Suppressor macrophage treated with lipopolysaccharide for 1 hour (primary cell): Measurements from ENCODE around the gene TMEM190.

Source experiments
- DNase-seq, 3 donors: peaks; one replicate each; pipeline ENCODE4 v3.0.0-alpha.2; 2020 to 2022

The TMEM190 gene

DNA sequence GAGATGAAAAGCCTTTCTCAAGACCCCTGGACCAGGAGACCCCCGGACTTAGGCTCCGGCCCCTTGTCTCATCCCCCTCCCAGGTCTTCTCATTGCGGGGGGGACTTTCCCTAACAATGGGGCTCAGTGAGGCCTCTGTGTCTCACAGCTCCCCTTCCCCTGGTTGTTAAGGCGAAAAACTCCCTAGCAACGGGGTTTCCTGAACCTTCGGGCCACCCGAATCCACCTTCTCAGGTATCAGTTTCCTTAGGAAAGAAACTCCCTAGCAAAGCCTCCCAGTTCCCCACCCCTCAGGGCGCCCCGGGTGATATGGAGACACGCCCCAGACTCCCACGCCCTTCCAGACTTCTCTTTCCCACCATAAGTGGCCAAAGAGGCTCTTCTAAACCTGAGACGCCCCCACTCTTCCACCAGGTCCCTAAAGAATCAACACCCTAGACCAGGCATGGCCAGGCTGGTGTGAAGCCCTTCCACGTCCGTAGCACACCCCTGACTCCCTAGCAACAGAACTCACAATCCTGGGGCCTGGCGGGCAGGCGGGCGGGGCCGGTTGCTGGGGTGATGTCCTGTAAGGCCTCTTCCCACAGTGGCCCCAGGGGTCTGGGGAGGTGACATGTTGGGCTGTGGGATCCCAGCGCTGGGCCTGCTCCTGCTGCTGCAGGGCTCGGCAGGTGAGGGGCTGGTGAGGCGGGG, at the start of gene TMEM190:
TMEM190 (plus strand) TSS at position 586 of the 693 bp plus-strand sequence; CDS start at position 614, 28 bp downstream.
- no peak for DNase-seq

DNA sequence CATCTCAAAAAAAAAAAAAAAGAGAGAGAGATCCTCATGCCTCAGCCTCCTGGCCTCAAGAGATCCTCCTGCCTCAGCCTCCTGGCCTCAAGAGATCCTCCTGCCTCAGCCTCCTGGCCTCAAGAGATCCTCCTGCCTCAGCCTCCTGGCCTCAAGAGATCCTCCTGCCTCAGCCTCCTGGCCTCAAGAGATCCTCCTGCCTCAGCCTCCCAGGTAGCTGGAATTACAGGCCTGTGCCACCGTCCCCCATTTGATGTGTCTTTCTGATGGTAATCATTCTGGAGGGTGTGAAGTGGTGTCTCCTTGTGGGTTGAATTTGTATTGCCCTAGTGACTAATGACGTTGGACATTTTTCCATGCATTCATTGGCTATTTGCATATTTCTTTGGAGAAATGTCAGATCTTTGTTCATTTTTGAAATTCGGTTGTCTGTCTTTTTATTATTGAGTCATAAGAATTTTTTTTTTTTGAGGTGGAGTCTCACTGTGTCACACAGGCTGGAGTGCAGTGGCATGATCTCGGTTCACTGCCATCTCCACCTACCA, 47.8 kb upstream of the TMEM190 start:
- DNase-seq = peak; percentile 46 to 78 (median 75)

DNA sequence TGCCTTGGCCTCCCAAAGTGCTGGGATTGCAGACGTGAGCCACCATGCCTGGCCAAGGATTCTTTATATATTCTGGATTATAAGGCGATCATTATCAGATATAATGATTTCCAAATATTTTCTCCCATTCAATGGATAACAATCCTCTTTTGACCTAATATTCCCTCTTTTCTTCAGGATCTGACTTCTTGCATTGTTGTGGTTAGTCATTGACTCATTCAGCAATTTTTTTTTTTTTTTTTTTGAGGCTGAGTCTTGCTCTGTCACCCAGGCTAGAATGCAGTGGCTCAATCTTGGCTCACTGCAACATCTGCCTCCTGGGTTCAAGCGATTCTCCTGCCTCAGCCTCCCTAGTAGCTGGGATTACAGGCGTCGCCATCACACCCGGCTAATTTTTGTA, 46.8 kb upstream of the TMEM190 start:
- DNase-seq = peak in 2 of 3 donors; percentile 63 to 65

DNA sequence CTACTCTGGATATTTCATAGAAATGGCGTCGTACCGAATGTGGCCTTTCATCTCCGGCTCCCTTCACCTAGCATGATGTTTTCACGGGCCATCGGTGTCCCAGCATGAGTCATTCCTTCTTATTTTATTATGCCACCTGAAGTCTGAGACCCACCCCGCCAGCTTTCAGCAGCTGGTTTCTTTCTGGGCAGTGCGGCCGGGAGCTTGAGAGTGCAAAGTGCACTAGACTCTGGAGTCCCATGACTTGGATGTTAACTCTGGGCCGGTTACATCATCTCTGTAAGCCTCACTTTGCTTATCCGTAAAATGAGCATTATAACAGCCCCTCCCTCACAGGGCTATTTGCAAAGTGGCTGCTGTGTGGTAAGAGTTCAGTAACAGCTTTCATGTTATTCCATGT, 42.8 kb upstream of the TMEM190 start:
- DNase-seq = no peak

DNA sequence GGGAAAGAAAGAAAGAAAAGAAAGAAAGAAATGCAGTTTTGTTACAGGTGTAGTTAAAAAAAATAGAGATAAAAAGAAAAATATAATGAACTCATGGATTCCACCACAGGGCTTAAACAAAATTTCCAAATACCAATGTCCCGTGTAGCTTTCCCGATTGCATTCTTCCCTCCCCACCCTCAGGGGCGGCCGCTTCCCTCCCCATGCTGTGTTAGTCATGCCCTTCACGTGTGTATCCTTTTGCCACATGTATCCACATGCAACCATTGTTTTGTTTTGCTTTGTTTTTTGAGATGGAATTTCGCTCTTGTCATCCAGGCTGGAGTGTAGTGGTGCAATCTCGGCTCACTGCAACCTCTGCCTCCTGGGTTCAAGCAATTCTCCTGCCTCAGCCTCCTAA, 40.5 kb upstream of the TMEM190 start:
- DNase-seq = peak in 1 of 3 donors; percentile 14

DNA sequence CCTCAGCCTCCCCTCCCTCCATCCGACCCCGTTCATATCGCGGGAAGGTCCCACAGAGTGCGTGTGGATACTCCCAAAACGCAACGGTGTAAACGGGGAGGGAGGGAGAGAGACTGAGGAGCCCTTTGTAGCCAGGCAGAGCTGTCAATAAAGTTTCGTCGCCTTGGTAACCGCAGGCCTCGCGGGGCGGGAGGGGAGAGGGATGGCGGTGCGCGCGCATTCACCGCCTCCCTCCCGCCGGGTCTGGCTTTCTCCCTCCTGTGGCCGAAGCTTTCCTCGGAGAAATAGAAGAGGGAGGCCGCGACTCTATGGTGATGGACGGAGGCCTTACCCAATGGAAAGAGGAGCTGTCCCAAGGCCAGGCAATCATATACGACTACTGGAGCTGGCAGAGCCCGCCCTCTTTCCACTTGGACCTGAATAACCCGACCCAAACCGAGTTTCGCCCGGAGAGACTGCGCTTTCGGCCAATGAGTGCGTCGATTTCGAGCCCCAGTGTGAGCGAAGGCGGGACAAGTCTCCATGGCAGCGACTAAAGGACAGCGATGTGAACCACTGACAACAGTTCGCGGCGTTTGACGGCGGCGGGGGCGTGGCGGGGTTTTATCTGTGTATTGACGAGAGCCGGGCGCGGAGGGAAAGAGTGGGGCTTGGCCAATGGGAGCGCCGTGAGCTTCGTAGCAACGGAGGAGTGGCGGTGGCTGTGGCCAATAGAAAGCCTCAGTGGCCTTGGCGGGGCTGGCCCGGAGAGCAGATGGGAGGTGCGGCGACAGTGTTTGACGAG, 37.3 kb upstream of the TMEM190 start, which contains the start of gene KMT5C:
KMT5C (plus strand) TSS at position 772 of the 784 bp plus-strand sequence. CDS start 2,061 bp downstream, outside the sequence.
- DNase-seq = peak; percentile 100

DNA sequence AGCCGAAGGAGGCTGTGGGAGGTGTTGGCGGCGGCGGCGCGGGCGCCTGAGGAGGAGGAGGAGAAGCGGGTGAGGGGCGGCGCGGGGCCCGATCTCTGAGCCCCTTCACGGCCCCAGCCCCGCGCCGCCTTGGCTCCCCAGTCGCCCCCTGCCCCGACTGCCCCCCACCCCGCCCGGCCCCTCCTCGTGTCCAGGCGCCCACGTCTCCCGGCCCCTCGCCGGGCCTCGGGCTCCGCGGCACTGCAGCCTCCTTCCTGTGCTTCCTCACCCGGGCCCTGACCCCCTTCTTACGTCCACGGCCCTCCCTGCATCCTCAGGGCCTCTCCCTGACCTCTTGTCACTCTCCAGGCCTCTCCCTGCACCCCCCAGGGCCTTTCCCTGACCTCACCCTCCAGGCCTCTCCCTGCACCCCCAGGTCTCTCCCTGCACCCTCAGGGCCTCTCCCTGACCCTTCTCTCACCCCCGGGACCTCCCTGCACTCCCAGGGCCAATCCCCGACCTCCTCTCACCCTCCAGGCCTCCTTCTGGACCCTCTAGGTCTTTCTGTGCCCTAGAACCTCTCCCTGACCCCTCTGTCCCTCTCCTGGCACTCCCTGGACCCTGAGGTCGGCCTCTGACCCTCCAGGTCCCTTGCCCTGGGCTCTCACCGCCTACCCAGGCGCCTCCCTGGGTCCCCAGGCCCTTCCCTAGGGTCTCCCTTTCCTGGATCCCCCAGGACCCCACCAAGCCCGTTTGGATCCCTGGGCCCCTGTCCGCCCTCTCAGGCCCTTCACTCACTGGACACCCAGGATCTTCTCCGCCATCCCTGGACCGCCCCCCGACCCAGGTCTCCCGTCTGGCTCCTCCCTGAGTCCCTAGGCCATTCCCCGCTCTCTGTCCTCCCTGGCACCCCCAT, 36.5 kb upstream of the TMEM190 start:
- DNase-seq = peak; percentile 13 to 75 (median 51)

DNA sequence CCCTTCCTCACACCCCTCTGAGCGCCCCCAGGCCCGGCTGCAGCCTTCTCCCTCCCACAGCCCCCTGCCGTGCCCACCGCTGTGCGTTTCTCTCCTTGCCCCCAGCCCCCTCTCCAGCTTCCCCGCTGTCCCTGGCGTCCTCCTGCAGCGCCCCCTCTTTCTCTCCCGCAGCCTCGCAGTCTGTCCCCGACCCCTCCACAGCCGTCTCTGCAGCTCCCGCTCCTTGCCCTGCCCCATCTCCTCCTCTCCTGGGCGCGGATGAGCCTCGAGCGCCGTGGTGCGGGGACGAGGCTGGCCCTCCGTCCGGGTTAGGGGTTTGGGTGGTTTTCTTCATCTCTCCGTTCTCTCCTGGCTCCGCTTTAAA, 35.9 kb upstream of the TMEM190 start:
- DNase-seq = peak in 2 of 3 donors; percentile 14 to 44

DNA sequence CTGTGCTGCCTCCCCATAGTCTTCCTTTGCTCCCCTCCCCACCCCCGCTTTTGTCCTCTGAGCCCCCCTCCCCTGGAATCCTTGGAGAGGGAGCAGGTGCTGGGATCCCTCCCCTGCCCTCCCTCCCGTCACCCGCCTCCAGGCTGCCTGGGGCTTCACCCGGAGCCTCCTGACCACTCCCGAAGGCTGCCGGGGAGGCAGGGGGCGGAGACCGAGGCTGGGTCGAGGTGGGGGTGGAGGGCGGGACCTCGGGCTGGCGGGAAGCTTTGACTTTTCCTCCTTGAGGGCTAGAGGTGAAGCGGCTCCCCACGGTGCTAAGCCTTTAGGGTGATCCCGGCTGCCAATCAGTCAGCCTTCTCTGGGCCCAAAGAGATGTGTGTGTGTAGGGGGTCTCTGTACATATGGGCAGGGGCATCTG, 35.4 kb upstream of the TMEM190 start:
- peak; percentile 84 to 95 (median 87) for DNase-seq

DNA sequence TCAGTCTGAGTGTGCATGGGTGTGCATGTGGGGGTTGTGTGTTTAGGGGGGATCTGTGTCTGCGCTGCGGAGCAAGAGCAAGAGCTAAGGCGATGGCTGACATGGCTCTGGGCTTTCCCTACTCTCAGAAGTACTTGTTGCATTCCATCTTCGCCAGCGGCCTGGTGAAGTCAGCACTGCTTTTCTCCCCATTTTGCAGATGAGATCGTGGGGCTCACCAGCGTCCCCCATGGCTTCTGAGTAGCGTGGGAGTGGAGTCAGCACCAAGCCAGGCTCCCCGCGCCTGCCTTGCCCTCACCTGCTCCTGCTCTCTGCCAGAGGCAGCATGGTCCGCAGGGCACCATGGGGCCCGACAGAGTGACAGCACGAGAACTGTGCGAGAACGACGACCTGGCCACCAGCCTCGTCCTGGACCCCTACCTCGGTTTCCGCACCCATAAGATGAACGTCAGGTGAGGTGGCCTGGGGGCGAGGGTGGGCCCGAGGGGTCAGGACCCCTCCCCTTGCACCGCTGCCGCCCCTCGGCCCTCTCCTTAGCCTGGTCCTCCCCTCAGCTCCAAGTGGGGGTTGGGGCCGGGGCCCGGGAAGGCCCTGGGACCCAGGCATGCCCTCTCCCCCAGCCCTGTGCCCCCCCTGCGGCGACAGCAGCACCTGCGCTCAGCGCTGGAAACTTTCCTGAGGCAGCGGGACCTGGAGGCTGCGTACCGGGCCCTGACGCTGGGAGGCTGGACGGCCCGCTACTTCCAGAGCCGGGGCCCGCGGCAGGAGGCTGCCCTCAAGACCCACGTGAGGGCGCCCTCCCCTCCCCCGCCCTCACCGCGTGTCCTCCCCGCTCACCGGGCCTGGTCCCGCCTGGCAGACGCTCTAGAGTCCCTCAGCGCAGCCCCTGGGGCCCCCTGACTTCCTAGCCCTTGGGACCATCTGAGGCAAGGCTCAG, 34.8 kb upstream of the TMEM190 start:
- DNase-seq = no peak

DNA sequence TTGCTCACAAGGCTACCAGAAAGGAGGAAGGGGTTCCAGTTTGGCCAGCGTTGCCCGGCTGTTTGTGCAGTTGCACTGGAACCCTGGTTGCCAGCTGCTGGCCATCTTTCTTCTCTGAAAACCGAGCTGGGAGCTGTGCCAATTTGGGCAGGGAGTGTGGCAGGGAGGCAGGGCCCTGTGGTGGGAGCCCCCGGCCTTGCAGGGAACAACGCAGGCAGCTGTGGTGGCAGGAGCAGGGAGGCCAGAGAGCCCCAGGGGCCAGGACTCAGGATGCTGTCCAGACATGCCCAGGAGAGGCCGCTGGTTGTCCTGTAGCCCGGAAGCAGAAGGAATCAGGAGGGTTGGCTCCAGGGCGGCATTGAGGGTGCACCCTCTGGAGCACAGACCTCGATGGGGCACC, 32.2 kb upstream of the TMEM190 start:
- DNase-seq = no peak

DNA sequence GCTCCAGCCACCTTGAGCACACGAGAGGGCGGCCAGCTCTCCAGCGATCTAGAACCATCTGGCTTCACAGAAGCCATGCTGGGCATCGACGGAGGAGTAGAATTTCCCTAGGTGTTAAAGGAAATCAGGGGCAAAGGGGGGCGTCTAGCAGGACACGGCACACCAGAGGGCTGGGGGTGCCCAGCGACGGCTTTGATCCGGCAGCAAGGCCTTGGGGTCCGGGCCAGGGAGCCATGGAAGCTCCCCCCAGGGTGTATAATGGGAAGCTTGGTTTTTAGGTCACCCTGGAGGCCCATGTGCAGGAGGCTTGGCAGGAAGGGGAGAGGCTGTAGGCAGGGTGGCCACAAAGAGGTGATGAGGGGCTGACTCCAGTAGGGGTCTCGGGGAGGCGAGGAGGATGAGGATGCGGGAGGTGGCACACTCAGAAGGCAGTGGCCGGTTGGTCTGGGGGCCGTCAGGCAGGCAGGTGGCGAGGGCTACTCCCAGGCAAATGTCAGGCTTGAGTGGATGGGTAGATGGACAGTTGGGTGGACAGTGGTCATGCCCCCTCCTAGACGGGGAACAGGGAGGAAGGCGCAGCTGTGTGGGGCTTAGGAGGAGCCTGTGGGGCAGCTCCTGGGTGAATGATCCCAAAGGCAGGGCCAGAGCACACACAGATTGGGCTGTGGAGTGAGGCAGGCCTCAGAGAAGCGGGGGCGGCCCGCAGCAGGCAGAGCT, 31.4 kb upstream of the TMEM190 start:
- no peak for DNase-seq

DNA sequence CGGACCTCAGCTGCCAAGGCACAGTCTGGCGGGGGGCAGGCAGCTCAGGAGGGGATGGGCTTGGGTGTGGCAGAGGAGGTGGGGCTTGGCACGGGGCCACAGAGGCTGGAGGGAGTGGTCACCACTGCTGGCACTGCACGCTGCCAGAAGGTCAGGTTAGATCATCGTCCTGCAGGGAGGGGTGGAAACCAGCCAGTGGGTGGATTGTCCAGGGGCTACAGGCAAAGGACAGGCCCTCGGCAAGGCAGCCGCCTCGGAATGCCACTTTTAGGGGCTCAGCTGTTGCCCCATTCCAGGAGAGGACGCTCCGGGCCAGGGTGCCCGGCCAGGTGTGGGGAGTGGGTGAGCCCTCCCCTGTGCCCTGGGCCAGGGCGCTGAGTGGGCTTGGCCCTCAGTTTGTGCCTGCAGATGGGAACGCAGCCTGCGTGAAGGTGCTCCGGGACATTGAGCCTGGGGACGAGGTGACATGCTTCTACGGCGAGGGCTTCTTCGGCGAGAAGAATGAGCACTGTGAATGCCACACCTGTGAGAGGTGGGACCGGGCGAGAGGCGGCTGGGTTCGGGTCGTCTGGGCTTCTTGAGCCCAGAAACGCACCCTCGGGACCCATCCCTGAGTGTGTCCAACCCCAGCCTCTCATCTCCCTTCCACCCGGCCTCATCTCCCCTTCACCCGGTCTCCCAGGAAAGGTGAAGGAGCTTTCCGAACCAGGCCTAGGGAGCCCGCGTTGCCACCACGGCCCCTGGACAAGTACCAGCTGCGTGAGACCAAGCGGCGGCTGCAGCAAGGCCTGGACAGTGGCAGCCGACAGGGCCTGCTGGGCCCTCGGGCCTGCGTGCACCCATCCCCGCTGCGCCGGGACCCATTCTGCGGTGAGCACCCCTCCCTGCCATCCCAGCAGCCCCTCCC, 30.6 kb upstream of the TMEM190 start:
- no peak for DNase-seq

DNA sequence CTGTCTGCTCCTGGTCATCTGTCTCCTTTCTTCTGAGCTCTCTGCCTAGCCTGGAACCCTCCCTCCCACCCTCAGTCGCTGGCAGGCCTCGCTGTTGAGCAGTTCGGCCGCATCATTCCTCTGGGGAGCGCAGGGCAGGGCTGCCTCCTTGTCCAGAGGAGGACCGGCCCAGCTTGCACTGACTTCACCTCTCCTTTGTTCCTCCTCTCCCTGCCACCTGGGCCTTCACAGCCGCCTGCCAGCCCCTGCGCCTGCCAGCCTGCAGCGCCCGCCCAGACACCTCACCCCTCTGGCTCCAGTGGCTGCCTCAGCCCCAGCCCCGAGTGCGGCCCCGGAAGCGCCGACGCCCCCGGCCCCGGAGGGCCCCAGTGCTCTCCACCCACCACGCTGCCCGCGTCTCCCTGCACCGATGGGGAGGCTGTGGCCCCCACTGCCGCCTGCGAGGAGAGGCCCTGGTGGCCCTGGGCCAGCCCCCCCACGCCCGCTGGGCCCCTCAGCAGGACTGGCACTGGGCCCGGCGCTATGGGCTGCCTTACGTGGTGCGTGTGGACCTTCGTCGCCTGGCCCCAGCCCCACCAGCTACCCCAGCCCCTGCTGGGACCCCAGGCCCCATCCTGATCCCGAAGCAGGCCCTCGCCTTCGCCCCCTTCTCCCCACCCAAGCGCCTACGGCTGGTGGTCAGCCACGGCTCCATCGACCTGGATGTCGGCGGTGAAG, 29.7 kb upstream of the TMEM190 start:
- DNase-seq = no peak

DNA sequence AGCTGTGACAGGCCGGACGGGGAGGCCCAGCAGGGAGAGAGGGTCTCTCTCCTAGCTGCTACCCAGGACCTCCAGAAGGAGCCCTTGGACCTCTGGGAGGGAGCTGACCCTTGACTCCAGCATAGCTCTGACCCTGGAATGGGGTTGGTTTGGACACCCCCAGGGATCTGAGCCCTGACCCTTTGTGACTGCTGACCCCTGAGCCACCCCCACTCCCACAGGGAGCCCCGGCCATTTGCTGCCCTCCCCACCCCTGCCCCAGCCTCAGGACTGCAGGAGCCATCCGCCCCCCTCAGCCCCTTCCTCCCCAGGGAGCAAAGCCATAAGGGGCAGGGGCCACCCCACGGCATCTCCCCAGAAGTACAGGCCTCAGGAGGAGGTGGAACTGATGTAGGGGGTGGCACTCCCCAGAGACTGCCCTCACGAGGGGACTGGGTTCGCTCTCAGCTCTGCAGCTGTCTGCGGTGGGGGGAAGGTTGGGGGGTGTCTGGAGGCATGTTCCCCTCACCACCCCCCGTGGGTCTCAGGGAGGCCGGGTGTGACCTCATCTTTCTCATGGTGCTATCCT, 29.1 kb upstream of the TMEM190 start:
- DNase-seq = no peak

DNA sequence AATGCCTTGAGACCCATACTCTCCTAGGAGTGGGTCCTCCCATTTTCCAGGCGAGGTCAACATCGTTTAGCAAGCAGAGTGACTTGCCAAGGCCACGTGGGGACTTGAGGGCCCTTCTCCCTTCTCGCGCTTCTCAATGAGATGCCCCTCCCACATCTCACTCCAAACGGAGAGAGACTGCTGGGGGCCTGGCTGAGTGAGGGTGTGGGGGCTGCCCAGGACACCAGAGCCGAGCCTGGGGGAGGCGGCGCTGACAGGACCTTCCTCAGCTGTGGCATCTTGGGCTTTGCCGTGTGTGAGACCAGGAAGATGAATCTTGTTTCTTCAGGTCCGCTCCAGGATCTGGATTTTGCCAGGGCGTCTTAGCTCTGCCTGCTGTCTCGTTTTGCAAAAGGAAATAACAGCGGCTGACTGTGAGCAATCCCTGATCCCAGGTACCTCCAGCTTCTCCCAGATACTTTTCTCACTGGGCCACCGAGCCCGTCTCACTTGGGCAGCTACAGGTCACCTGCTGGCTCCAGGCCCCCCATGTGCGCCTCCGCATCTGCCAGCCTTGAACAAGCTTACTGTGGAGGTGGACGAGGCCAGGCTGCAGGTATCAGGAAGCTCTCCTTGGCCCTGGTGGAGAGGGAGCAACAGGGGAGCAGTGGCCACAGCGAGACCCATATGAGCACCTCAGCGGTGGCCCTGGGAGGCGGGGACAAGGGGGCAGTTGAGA, 28.1 kb upstream of the TMEM190 start:
- DNase-seq = no peak

DNA sequence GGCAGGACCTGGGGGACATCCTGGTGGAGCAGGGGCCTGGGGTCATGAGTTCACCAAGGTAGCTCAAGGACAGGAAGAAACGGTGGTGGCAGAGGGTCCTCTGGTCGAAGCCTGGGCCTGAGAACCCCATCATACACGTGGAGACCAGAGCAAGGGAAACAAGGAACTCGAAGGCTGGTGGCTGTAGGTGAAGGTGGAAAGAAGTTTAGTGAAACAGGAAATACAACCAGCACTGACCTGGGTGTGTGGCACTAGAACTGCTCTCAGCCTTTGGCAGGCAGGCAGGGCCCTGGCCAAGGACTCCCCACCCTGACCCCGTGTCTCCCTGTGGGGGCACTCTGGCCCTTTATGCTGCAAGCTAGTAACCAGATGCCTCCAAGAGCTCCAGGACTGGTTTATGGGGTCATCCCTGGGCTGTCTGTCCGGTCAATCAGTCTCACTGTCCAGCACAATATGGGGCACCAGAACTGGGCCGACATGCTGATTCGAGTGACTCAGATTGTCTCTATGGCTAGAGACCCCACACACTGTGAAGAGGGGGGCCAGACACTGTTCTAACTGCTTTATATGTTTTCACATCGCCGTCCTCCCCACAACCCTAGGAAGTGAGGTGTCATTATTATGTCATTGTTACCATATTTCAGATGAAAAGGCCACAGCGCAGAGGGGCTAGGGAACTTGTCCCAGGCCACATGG, 25.9 kb upstream of the TMEM190 start:
- no peak for DNase-seq
